Activated T-helper 1 cell treated with Interleukin-2 at 50 U/mL for 16 hours (primary cell): ENCODE measurements around the gene IARS2.
"Not testable (repeated sequence)": the region's sequence is repeated elsewhere in the genome, so short reads cannot be mapped to it uniquely, and the experiment has no call there.

Source experiments
- DNase-seq: peaks from one replicate; pipeline ENCODE4 v3.0.0-alpha.2; 2020; ENCODE audit warnings: low read depth

Gene IARS2

DNA sequence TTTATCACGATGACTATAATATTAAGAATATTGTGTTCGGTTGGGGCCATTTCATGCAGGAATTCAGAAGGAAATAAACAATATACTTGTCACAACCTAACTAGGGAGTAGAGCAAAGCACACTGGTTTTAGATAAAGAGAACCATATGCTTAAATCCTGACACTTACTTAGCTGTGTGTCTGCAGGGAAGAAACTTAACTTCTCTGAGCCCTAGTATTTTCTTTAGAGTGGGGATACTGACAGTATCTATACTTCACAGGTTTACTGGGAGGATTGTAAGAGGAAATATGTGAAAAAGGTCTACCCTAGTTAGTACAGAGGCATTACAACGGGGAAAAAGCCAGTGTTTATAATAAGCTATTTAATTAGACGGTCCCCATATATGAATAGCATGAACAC is 72.9 kb downstream of the IARS2 start:
- no peak for DNase-seq

DNA sequence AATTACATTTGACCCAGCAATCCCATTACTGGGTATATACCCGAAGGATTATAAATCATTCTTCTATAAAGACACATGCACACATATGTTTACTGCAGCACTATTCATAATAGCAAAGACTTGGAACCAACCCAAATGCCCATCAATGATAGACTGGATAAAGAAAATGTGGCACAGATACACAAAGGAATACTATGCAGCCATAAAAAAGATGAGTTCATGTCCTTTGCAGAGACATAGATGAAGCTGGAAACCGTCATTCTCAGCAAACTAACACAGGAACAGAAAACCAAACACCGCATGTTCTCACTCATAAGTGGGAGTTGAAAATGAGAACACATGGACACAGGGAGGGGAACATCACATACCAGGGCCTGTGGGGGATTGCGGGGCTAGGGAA is 76.0 kb downstream of the IARS2 start:
- not testable (repeated sequence) for DNase-seq

DNA sequence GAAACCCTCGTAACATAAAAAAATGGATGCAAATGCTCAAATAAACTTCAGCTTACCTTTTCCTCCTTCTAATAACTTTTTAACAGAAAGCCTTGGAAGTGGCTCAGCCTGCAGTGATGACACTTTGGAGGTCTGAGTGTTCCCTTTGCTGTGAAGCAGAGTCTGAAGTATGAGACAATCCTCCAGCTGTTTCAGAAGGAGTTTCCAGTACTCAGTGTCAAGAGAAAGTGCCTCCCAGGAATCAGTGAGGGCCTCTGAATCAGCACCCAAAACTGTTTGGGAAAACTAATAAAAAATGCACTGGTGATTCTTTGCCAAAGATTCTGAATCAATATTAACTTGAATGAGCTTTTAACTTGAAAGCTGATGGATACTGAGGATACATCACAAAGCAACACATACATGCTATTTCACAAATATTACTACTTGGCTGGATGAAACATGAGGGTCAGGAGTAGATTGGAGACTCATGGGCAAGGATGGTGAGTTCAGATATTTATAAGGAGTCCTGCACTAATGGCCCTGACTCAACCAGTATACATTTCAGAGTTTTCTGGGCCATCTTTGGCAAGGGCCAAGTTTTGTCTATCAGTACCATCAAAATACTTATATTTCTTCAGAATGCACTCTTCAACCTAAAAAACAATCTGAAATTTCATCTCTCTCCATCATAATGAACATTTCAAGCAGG is 77.0 kb downstream of the IARS2 start:
- no peak for DNase-seq

- DNase-seq: no peak
Measured at GRCh38 chr1:220176540-220176939, 82.6 kb downstream of the IARS2 start.

- DNase-seq: no peak
Measured at GRCh38 chr1:220182111-220182510, 88.2 kb downstream of the IARS2 start.

- no peak for DNase-seq
Measured at GRCh38 chr1:220182656-220183055, 88.7 kb downstream of the IARS2 start.

DNA sequence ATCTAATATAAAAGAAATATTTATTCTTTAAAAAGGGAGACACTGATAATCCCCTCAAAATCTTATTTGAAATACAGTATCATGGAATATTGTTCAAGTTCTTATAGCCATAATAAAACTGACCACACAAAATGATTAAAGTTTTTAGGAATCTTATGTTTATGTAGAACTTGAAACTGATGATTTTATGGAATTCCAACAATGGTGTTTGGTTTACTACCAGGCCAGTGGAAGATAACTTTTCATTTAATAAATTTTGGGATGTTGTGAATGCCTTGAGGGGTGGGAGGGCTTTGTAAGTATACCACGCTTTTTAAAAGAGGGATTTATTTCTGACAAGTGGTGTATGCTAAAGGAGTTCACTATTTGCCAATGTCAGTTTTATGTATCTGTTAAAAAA is 90.6 kb downstream of the IARS2 start:
- DNase-seq: no peak

DNA sequence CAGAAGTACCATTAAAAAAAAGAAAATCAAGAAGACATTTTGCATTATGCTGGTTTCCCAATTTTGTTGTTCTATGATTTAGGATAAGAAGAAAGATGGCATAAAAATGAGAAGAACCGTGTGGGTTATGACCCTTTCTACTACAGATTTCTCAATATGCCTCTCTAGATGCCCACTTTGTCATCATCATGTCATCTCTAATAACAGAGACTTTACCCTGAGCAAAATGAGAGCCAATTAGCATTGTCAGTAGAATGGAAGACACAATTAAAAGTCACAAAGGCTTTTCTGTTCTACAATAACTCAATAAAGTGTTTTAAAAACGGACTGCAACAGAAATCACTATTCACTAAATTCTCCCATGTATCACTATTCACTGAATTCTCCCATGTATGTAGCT is 92.8 kb downstream of the IARS2 start:
- no peak for DNase-seq

- DNase-seq: no peak
Measured at GRCh38 chr1:220188538-220188937, 94.6 kb downstream of the IARS2 start.

DNA sequence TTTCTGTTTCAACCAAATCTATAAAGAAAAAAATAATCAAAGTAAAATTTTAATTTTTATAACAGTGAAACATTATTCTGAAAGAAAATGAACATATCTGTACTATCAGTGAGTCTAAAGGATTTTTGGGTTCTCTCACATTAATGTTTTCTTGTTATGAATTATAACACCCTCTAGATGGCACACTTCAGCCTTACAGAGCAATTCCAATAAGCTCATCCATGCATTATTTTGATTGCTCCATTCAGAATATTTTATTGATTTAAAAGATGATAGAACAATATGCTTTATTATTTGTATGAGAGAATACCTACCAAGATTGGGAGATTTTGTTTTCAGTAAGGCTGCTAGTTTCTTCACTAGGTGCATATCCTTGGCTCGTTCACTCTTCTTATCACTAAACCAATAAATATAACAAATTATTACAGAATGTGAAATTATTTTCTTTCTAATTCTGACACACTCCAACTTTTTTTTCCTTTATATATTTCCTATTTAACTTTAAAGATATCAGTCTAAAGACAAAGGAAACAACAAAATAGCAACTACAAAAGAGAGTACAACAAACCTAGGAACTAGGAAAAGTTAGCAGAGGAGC is 95.9 kb downstream of the IARS2 start:
- DNase-seq: no peak

GRCh38 chr1:220195701-220196100 is 101.8 kb downstream of the IARS2 start:
- DNase-seq: no peak
